Activated T-helper 1 cell treated with anti-CD3 and anti-CD28 coated beads, Interleukin-12 subunit alpha, Interleukin-12 subunit beta, Interleukin-2, Interleukin-4 antibody, amounts not matched to agents 30 ng/mL and 10 ng/mL and 1 ng/mL, durations not matched to agents 14 hours and 24 hours and 36 hours (primary cell): ENCODE results near the gene NCOA1. TPM values are rescaled to one million over a fixed set of nuclear protein-coding genes. Genes with fewer than 3 reads are reported as not detected.
"Not testable (repeated sequence)": the region's sequence is repeated elsewhere in the genome, so short reads cannot be mapped to it uniquely, and the experiment has no call there.

Experiments
- DNase-seq: peaks from one replicate; pipeline ENCODE4 v3.0.0; 2021; ENCODE audit warnings: low spot score
- H3K27ac Mint-ChIP-seq: one replicate; pipeline ENCODE4 v1.8.0; 2021; ENCODE audit warnings: mild to moderate bottlenecking, mixed read lengths
- H3K27me3 Mint-ChIP-seq: one replicate; pipeline ENCODE4 v1.8.0; 2022; ENCODE audit warnings: mild to moderate bottlenecking, moderate library complexity, mixed read lengths; ENCODE audit not compliant: insufficient read depth
- H3K36me3 Mint-ChIP-seq: one replicate; pipeline ENCODE4 v1.8.0; 2021; ENCODE audit warnings: low read depth, mixed read lengths
- H3K4me1 Mint-ChIP-seq: one replicate; pipeline ENCODE4 v1.8.0; 2021; ENCODE audit warnings: low read depth, mixed read lengths
- H3K4me3 Mint-ChIP-seq: one replicate; pipeline ENCODE4 v1.8.0; 2021; ENCODE audit warnings: mild to moderate bottlenecking, moderate library complexity, mixed read lengths
- H3K9me3 Mint-ChIP-seq: one replicate; pipeline ENCODE4 v1.8.0; 2021; ENCODE audit warnings: mixed read lengths
- intact Hi-C: fragments of 100-400 bp; cut with micrococcal nuclease; formaldehyde crosslinking; loops from one replicate; pipeline ENCODE4 v1.15.1; 2024
- total RNA-seq: library from RNA; stranded (reverse); gene quantifications from 2 replicates; pipeline ENCODE4 v1.2.3, GENCODE V29; 2022

The NCOA1 gene
- total RNA-seq, 1 donor from 2014 or later = 30.0 TPM

GRCh38 chr2:24559473-24560113 is 68.5 kb downstream of the NCOA1 start:
- no peaks in the 10 kb centered on the region for H3K27me3 Mint-ChIP-seq
- DNase-seq = no peak
- no peak overlapping the region for H3K27ac Mint-ChIP-seq
- H3K9me3 Mint-ChIP-seq = peaks cover 31% of the 10 kb centered on the region
- intact Hi-C loops = no loop called here
- peaks cover 32% of the 10 kb centered on the region for H3K36me3 Mint-ChIP-seq
- H3K4me3 Mint-ChIP-seq = no peak overlapping the region
- H3K4me1 Mint-ChIP-seq = no peaks in the 10 kb centered on the region

- DNase-seq = no peak
- Mint-ChIP-seq H3K27ac (no peak overlapping the region), H3K4me3 (no peak overlapping the region), H3K36me3 (peaks cover 14% of the 10 kb centered on the region), H3K4me1 (peaks cover 13% of the 10 kb centered on the region), H3K9me3 (peaks cover 3% of the 10 kb centered on the region), H3K27me3 (no peaks in the 10 kb centered on the region)
- intact Hi-C loops = no loop called here
Observed at GRCh38 chr2:24565537-24565936, 74.5 kb downstream of the NCOA1 start.

- intact Hi-C loops = no loop called here
- Mint-ChIP-seq H3K36me3 (peaks cover 14% of the 10 kb centered on the region), H3K27ac (no peak overlapping the region), H3K4me1 (peaks cover 13% of the 10 kb centered on the region), H3K4me3 (no peak overlapping the region), H3K9me3 (peaks cover 3% of the 10 kb centered on the region), H3K27me3 (no peaks in the 10 kb centered on the region)
- no peak for DNase-seq
Observed at GRCh38 chr2:24566209-24566608, 75.2 kb downstream of the NCOA1 start.

GRCh38 chr2:24566630-24567029 is 75.6 kb downstream of the NCOA1 start:
- Mint-ChIP-seq H3K27me3 (no peaks in the 10 kb centered on the region), H3K27ac (no peak overlapping the region), H3K4me3 (no peak overlapping the region), H3K9me3 (peaks cover 3% of the 10 kb centered on the region), H3K4me1 (peaks cover 15% of the 10 kb centered on the region), H3K36me3 (peaks cover 14% of the 10 kb centered on the region)
- intact Hi-C loops = no loop called here
- no peak for DNase-seq

- no peak overlapping the region for H3K27ac Mint-ChIP-seq
- no peak overlapping the region for H3K4me3 Mint-ChIP-seq
- H3K27me3 Mint-ChIP-seq = no peaks in the 10 kb centered on the region
- peaks cover 20% of the 10 kb centered on the region for H3K36me3 Mint-ChIP-seq
- H3K9me3 Mint-ChIP-seq = peaks cover 3% of the 10 kb centered on the region
- intact Hi-C loops = no loop called here
- DNase-seq = no peak
- peaks cover 23% of the 10 kb centered on the region for H3K4me1 Mint-ChIP-seq
Observed at GRCh38 chr2:24568551-24568950, 77.5 kb downstream of the NCOA1 start.

GRCh38 chr2:24569565-24569964 is 78.5 kb downstream of the NCOA1 start:
- H3K4me1 Mint-ChIP-seq = peaks cover 23% of the 10 kb centered on the region
- intact Hi-C loops = not testable (repeated sequence)

GRCh38 chr2:24570225-24570624 is 79.2 kb downstream of the NCOA1 start:
- no peak for DNase-seq
- peaks cover 28% of the 10 kb centered on the region for H3K4me1 Mint-ChIP-seq
- no peaks in the 10 kb centered on the region for H3K27me3 Mint-ChIP-seq
- peaks cover 21% of the 10 kb centered on the region for H3K36me3 Mint-ChIP-seq
- peaks cover 3% of the 10 kb centered on the region for H3K9me3 Mint-ChIP-seq
- H3K27ac Mint-ChIP-seq = no peak overlapping the region
- H3K4me3 Mint-ChIP-seq = no peak overlapping the region
- intact Hi-C loops = no loop called here

More at GRCh38 chr2:24569565-24569964, 78.5 kb downstream of the NCOA1 start:
- H3K36me3 Mint-ChIP-seq = peaks cover 20% of the 10 kb centered on the region
- not testable (repeated sequence) for DNase-seq, H3K27ac Mint-ChIP-seq, H3K27me3 Mint-ChIP-seq, H3K9me3 Mint-ChIP-seq, H3K4me3 Mint-ChIP-seq

GRCh38 chr2:24571828-24572442 is 80.9 kb downstream of the NCOA1 start:
- Mint-ChIP-seq H3K9me3 (peaks cover 3% of the 10 kb centered on the region), H3K4me3 (no peak overlapping the region), H3K27ac (no peak overlapping the region), H3K4me1 (peaks cover 43% of the 10 kb centered on the region), H3K27me3 (no peaks in the 10 kb centered on the region), H3K36me3 (peaks cover 14% of the 10 kb centered on the region)
- no peak for DNase-seq
- intact Hi-C loops = no loop called here

GRCh38 chr2:24576146-24576545 is 85.1 kb downstream of the NCOA1 start:
- peaks cover 71% of the 10 kb centered on the region for H3K4me1 Mint-ChIP-seq
- peaks cover 8% of the 10 kb centered on the region for H3K9me3 Mint-ChIP-seq
- peaks cover 22% of the 10 kb centered on the region for H3K36me3 Mint-ChIP-seq
- no peak for DNase-seq
- peak overlapping the region; percentile 21 for H3K4me3 Mint-ChIP-seq
- intact Hi-C loops = loop anchor here (2.0 to 5.0 kb wide), 10 partner anchors 36 to 1493 kb away; partner anchors contain the start of genes ATAD2B, CENPO, DNAJC27 and PTRHD1
- H3K27me3 Mint-ChIP-seq = no peaks in the 10 kb centered on the region
- H3K27ac Mint-ChIP-seq = peak overlapping the region; percentile 82

- Mint-ChIP-seq H3K4me1 (peaks cover 73% of the 10 kb centered on the region), H3K36me3 (peaks cover 26% of the 10 kb centered on the region), H3K9me3 (peaks cover 8% of the 10 kb centered on the region), H3K27ac (peak overlapping the region; percentile 82), H3K27me3 (no peaks in the 10 kb centered on the region), H3K4me3 (peak overlapping the region; percentile 21)
- intact Hi-C loops = loop anchor here (1.0 to 5.0 kb wide), 13 partner anchors 11 to 1492 kb away; partner anchors contain the start of genes ATAD2B, CENPO, DNAJC27 and PTRHD1
- no peak for DNase-seq
Observed at GRCh38 chr2:24576617-24577016, 85.6 kb downstream of the NCOA1 start.

GRCh38 chr2:24577481-24577880 is 86.4 kb downstream of the NCOA1 start:
- H3K36me3 Mint-ChIP-seq = peaks cover 30% of the 10 kb centered on the region
- peaks cover 73% of the 10 kb centered on the region for H3K4me1 Mint-ChIP-seq
- no peaks in the 10 kb centered on the region for H3K27me3 Mint-ChIP-seq
- peak overlapping the region; percentile 69 for H3K4me3 Mint-ChIP-seq
- peaks cover 12% of the 10 kb centered on the region for H3K9me3 Mint-ChIP-seq
- H3K27ac Mint-ChIP-seq = peak overlapping the region; percentile 82
- intact Hi-C loops = loop anchor here (1.0 to 5.0 kb wide), 13 partner anchors 10 to 1491 kb away; partner anchors contain the start of genes ATAD2B, CENPO, DNAJC27 and PTRHD1
- DNase-seq = no peak

GRCh38 chr2:24579053-24579803 is 88.2 kb downstream of the NCOA1 start:
- peak overlapping the region; percentile 9 for H3K4me3 Mint-ChIP-seq
- no peaks in the 10 kb centered on the region for H3K27me3 Mint-ChIP-seq
- peak overlapping the region; percentile 84 for H3K27ac Mint-ChIP-seq
- H3K4me1 Mint-ChIP-seq = peaks cover 74% of the 10 kb centered on the region
- DNase-seq = no peak
- H3K36me3 Mint-ChIP-seq = peaks cover 35% of the 10 kb centered on the region
- intact Hi-C loops = loop anchor here (5.0 kb wide), 6 partner anchors 33 to 1008 kb away; partner anchors contain the start of gene DNAJC27
- H3K9me3 Mint-ChIP-seq = peaks cover 17% of the 10 kb centered on the region

- intact Hi-C loops = no loop called here
- Mint-ChIP-seq H3K27ac (peak overlapping the region; percentile 84), H3K4me3 (peak overlapping the region; percentile 3)
Observed at GRCh38 chr2:24580561-24580960, 89.5 kb downstream of the NCOA1 start.

More at GRCh38 chr2:24580561-24580960, 89.5 kb downstream of the NCOA1 start:
- no peak for DNase-seq
- H3K4me1 Mint-ChIP-seq = peaks cover 74% of the 10 kb centered on the region
- H3K36me3 Mint-ChIP-seq = peaks cover 30% of the 10 kb centered on the region
- H3K27me3 Mint-ChIP-seq = no peaks in the 10 kb centered on the region
- H3K9me3 Mint-ChIP-seq = peaks cover 17% of the 10 kb centered on the region
